ENCODE data around the gene SLC41A3. TPM values are rescaled to one million over a fixed set of nuclear protein-coding genes. Genes with fewer than 3 reads are reported as not detected.
"Not testable (repeated sequence)": the region's sequence is repeated elsewhere in the genome, so short reads cannot be mapped to it uniquely, and the experiment has no call there.

SLC41A3 gene
- total and polyA plus RNA-seq, 4 donors, result 63.6 to 99.3 (median 85.3) TPM

- 69% methylated on average over 7 of the region's 8 CpGs for WGBS (ENCODE audit: insufficient coverage)
- Histone ChIP-seq H3K27me3 (ENCODE audit: control insufficient read depth, insufficient read depth, low read length) (no peaks in the 10 kb centered on the region), H3K27ac (ENCODE audit: low read depth, low read length) (no peak overlapping the region), H3K4me1 (ENCODE audit: control insufficient read depth, insufficient read depth, low read length) (no peaks in the 10 kb centered on the region), H3K36me3 (ENCODE audit: control insufficient read depth, insufficient read depth, low read length) (peaks cover 28% of the 10 kb centered on the region), H3K4me3 (ENCODE audit: low read depth, low read length) (no peak overlapping the region), H3K9me3 (ENCODE audit: control insufficient read depth, insufficient read depth, low read length) (no peaks in the 10 kb centered on the region)
- DNase-seq (ENCODE audit: low read depth in 4 of 6, low spot score in 6 of 6), result no peak
Measured at GRCh38 chr3:126051234-126051633, 32.7 kb downstream of the SLC41A3 start.

- Histone ChIP-seq H3K27ac (ENCODE audit: low read depth, low read length) (no peak overlapping the region), H3K4me3 (ENCODE audit: low read depth, low read length) (no peak overlapping the region), H3K27me3 (ENCODE audit: control insufficient read depth, insufficient read depth, low read length) (no peaks in the 10 kb centered on the region), H3K9me3 (ENCODE audit: control insufficient read depth, insufficient read depth, low read length) (no peaks in the 10 kb centered on the region), H3K4me1 (ENCODE audit: control insufficient read depth, insufficient read depth, low read length) (no peaks in the 10 kb centered on the region), H3K36me3 (ENCODE audit: control insufficient read depth, insufficient read depth, low read length) (peaks cover 23% of the 10 kb centered on the region)
- 97% methylated on average over 8 of the region's 10 CpGs for WGBS (ENCODE audit: insufficient coverage)
- no peak for DNase-seq (ENCODE audit: low read depth in 4 of 6, low spot score in 6 of 6)
Measured at GRCh38 chr3:126050626-126051025, 33.3 kb downstream of the SLC41A3 start.

- Histone ChIP-seq H3K27ac (ENCODE audit: low read depth, low read length) (no peak overlapping the region), H3K27me3 (ENCODE audit: control insufficient read depth, insufficient read depth, low read length) (no peaks in the 10 kb centered on the region), H3K36me3 (ENCODE audit: control insufficient read depth, insufficient read depth, low read length) (peaks cover 22% of the 10 kb centered on the region), H3K4me3 (ENCODE audit: low read depth, low read length) (no peak overlapping the region), H3K4me1 (ENCODE audit: control insufficient read depth, insufficient read depth, low read length) (no peaks in the 10 kb centered on the region), H3K9me3 (ENCODE audit: control insufficient read depth, insufficient read depth, low read length) (no peaks in the 10 kb centered on the region)
- WGBS (ENCODE audit: insufficient coverage), result 96% methylated on average over 3 of the region's 3 CpGs
- no peak for DNase-seq (ENCODE audit: low read depth in 4 of 6, low spot score in 6 of 6)
Measured at GRCh38 chr3:126050050-126050392, 33.9 kb downstream of the SLC41A3 start.

GRCh38 chr3:126049289-126050049 is 34.5 kb downstream of the SLC41A3 start:
- WGBS (ENCODE audit: insufficient coverage), result 58% methylated on average over 3 of the region's 5 CpGs
- no peaks in the 10 kb centered on the region for H3K4me1 ChIP-seq (ENCODE audit: control insufficient read depth, insufficient read depth, low read length)
- DNase-seq (ENCODE audit: low read depth in 4 of 6, low spot score in 6 of 6), result no peak
- peaks cover 19% of the 10 kb centered on the region for H3K36me3 ChIP-seq (ENCODE audit: control insufficient read depth, insufficient read depth, low read length)
- H3K4me3 ChIP-seq (ENCODE audit: low read depth, low read length), result no peak overlapping the region
- H3K9me3 ChIP-seq (ENCODE audit: control insufficient read depth, insufficient read depth, low read length), result no peaks in the 10 kb centered on the region
- H3K27me3 ChIP-seq (ENCODE audit: control insufficient read depth, insufficient read depth, low read length), result no peaks in the 10 kb centered on the region
- H3K27ac ChIP-seq (ENCODE audit: low read depth, low read length), result no peak overlapping the region

- no peaks in the 10 kb centered on the region for H3K4me1 ChIP-seq (ENCODE audit: control insufficient read depth, insufficient read depth, low read length)
- peaks cover 12% of the 10 kb centered on the region for H3K36me3 ChIP-seq (ENCODE audit: control insufficient read depth, insufficient read depth, low read length)
- WGBS (ENCODE audit: insufficient coverage), result 65% methylated on average over 4 of the region's 4 CpGs
- no peak overlapping the region for H3K4me3 ChIP-seq (ENCODE audit: low read depth, low read length)
- H3K27me3 ChIP-seq (ENCODE audit: control insufficient read depth, insufficient read depth, low read length), result no peaks in the 10 kb centered on the region
- no peak for DNase-seq (ENCODE audit: low read depth in 4 of 6, low spot score in 6 of 6)
- H3K27ac ChIP-seq (ENCODE audit: low read depth, low read length), result no peak overlapping the region
- H3K9me3 ChIP-seq (ENCODE audit: control insufficient read depth, insufficient read depth, low read length), result peaks cover 6% of the 10 kb centered on the region
Measured at GRCh38 chr3:126040386-126040785, 43.5 kb downstream of the SLC41A3 start.

- Histone ChIP-seq H3K36me3 (ENCODE audit: control insufficient read depth, insufficient read depth, low read length) (peaks cover 15% of the 10 kb centered on the region), H3K9me3 (ENCODE audit: control insufficient read depth, insufficient read depth, low read length) (peaks cover 6% of the 10 kb centered on the region)
Measured at GRCh38 chr3:126039870-126040269, 44.1 kb downstream of the SLC41A3 start.

GRCh38 chr3:126038791-126039190 is 45.1 kb downstream of the SLC41A3 start:
- H3K27me3 ChIP-seq (ENCODE audit: control insufficient read depth, insufficient read depth, low read length); H3K27ac ChIP-seq (ENCODE audit: low read depth, low read length); DNase-seq (ENCODE audit: low read depth in 4 of 6, low spot score in 6 of 6); H3K4me3 ChIP-seq (ENCODE audit: low read depth, low read length); H3K9me3 ChIP-seq (ENCODE audit: control insufficient read depth, insufficient read depth, low read length); H3K4me1 ChIP-seq (ENCODE audit: control insufficient read depth, insufficient read depth, low read length): not testable (repeated sequence)
- WGBS (ENCODE audit: insufficient coverage), result 56% methylated on average over 2 of the region's 2 CpGs
- H3K36me3 ChIP-seq (ENCODE audit: control insufficient read depth, insufficient read depth, low read length), result peaks cover 18% of the 10 kb centered on the region

More at GRCh38 chr3:126039870-126040269, 44.1 kb downstream of the SLC41A3 start:
- H3K27ac ChIP-seq (ENCODE audit: low read depth, low read length), result no peak overlapping the region
- no peaks in the 10 kb centered on the region for H3K4me1 ChIP-seq (ENCODE audit: control insufficient read depth, insufficient read depth, low read length)
- no CpG with 5 or more reads among the region's 2 CpGs for WGBS (ENCODE audit: insufficient coverage)
- H3K4me3 ChIP-seq (ENCODE audit: low read depth, low read length), result no peak overlapping the region
- no peak for DNase-seq (ENCODE audit: low read depth in 4 of 6, low spot score in 6 of 6)
- H3K27me3 ChIP-seq (ENCODE audit: control insufficient read depth, insufficient read depth, low read length), result no peaks in the 10 kb centered on the region

- no peaks in the 10 kb centered on the region for H3K27me3 ChIP-seq (ENCODE audit: control insufficient read depth, insufficient read depth, low read length)
- H3K36me3 ChIP-seq (ENCODE audit: control insufficient read depth, insufficient read depth, low read length), result peaks cover 35% of the 10 kb centered on the region
- no peak overlapping the region for H3K27ac ChIP-seq (ENCODE audit: low read depth, low read length)
- DNase-seq (ENCODE audit: low read depth in 4 of 6, low spot score in 6 of 6), result no peak
- H3K4me3 ChIP-seq (ENCODE audit: low read depth, low read length), result no peak overlapping the region
- H3K4me1 ChIP-seq (ENCODE audit: control insufficient read depth, insufficient read depth, low read length), result no peaks in the 10 kb centered on the region
- H3K9me3 ChIP-seq (ENCODE audit: control insufficient read depth, insufficient read depth, low read length), result no peaks in the 10 kb centered on the region
- WGBS (ENCODE audit: insufficient coverage), result 98% methylated on average over 6 of the region's 10 CpGs
Measured at GRCh38 chr3:126036056-126036549, 47.8 kb downstream of the SLC41A3 start.

- WGBS (ENCODE audit: insufficient coverage), result 96% methylated on average over 12 of the region's 12 CpGs
- no peak for DNase-seq (ENCODE audit: low read depth in 4 of 6, low spot score in 6 of 6)
- Histone ChIP-seq H3K27ac (ENCODE audit: low read depth, low read length) (no peak overlapping the region), H3K9me3 (ENCODE audit: control insufficient read depth, insufficient read depth, low read length) (no peaks in the 10 kb centered on the region), H3K4me3 (ENCODE audit: low read depth, low read length) (no peak overlapping the region), H3K27me3 (ENCODE audit: control insufficient read depth, insufficient read depth, low read length) (no peaks in the 10 kb centered on the region), H3K36me3 (ENCODE audit: control insufficient read depth, insufficient read depth, low read length) (peaks cover 35% of the 10 kb centered on the region), H3K4me1 (ENCODE audit: control insufficient read depth, insufficient read depth, low read length) (no peaks in the 10 kb centered on the region)
Measured at GRCh38 chr3:126035362-126036050, 48.4 kb downstream of the SLC41A3 start.
